GM19328 (cell line): ENCODE measurements around the gene FKBP6.
"Not testable (repeated sequence)": the region's sequence is repeated elsewhere in the genome, so short reads cannot be mapped to it uniquely, and the experiment has no call there.

ENCODE experiments used
- ATAC-seq: cut with Tn5 transposase; IDR thresholded peaks from one replicate; pipeline ENCODE4 v1.9.1; 2021; ENCODE audit warnings: mild to moderate bottlenecking, moderate library complexity; ENCODE audit not compliant: unreplicated experiment

FKBP6 gene

GRCh38 chr7:73387908-73388414, 60.0 kb downstream of the FKBP6 start:
- no peak for ATAC-seq

GRCh38 chr7:73391396-73391795, 63.4 kb downstream of the FKBP6 start:
- no peak for ATAC-seq

GRCh38 chr7:73394422-73394821, 66.5 kb downstream of the FKBP6 start:
- ATAC-seq: no peak

GRCh38 chr7:73395538-73396503, 67.9 kb downstream of the FKBP6 start:
- ATAC-seq: no peak

- ATAC-seq: no peak
Observed at GRCh38 chr7:73397521-73398281, 69.7 kb downstream of the FKBP6 start.

- ATAC-seq: not testable (repeated sequence)
Observed at GRCh38 chr7:73399185-73400050, 71.5 kb downstream of the FKBP6 start.

- ATAC-seq: not testable (repeated sequence)
Observed at GRCh38 chr7:73404860-73405259, 76.9 kb downstream of the FKBP6 start.
